ENCODE results near the gene DACT2. TPM values are rescaled to one million over a fixed set of nuclear protein-coding genes. Genes with fewer than 3 reads are reported as not detected.
"Not testable (repeated sequence)": the region's sequence is repeated elsewhere in the genome, so short reads cannot be mapped to it uniquely, and the experiment has no call there.

DACT2 gene
- total RNA-seq, 4 donors from 2014 or later = 0.27 TPM; not detected in 3

DNA sequence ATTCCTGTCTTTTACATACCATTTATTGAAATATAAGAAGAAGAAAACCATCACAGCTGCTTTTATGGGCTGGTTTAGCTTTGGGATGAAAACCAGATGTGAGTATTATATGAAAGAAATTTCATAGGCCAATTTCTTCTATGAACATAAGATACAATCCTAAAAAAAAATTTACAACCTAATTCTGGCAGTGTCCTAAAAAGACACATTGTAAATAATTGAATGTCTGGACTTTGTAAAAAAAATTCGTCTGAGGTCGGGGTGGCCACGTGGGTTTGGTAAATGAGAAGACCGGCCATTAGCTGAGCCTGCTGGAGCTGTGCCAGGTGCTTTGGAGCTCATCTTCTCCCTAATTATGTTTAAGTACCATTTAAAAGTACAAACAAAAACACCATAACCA, 26.8 kb downstream of the DACT2 start:
- TF ChIP-seq, protein P1, sequence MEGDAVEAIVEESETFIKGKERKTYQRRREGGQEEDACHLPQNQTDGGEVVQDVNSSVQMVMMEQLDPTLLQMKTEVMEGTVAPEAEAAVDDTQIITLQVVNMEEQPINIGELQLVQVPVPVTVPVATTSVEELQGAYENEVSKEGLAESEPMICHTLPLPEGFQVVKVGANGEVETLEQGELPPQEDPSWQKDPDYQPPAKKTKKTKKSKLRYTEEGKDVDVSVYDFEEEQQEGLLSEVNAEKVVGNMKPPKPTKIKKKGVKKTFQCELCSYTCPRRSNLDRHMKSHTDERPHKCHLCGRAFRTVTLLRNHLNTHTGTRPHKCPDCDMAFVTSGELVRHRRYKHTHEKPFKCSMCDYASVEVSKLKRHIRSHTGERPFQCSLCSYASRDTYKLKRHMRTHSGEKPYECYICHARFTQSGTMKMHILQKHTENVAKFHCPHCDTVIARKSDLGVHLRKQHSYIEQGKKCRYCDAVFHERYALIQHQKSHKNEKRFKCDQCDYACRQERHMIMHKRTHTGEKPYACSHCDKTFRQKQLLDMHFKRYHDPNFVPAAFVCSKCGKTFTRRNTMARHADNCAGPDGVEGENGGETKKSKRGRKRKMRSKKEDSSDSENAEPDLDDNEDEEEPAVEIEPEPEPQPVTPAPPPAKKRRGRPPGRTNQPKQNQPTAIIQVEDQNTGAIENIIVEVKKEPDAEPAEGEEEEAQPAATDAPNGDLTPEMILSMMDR (IDR thresholded peaks at IDR 0.05) = no peak
- no peak for TF ChIP-seq POLR2A (IDR thresholded peaks at IDR 0.05)
- WGBS, 2 donors = 32 to 39% methylated on average over 4 of the region's 4 CpGs
- Histone ChIP-seq H3K9me3 (no peaks in the 10 kb centered on the region), H3K4me3 (replicated peaks in 1 of 3) (no peak overlapping the region), H3K4me1 (no peaks in the 10 kb centered on the region), H3K27me3 (no peaks in the 10 kb centered on the region), H3K36me3 (no peaks in the 10 kb centered on the region), H3K27ac (no peak overlapping the region)
- intact Hi-C loops (cut with DNase I) = no loop called here
- no peak for DNase-seq

DNA sequence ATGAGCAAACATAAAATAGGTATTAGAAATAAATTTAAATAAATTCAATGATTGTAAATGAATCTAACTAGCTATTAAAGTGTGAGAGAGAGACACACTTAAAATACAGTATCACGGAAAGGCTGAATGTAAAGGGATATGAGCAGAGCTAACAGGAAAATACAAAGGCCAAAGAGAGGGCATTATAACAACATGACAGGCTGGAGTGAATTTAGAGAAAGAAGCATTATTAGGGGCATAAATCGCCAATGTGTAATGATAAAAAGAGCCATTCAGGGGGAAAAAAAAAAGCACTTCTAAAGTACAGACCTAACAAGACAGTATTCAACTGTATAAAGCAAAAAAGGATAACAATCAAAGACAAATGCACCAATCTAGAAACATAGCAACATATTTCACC, 28.1 kb downstream of the DACT2 start:
- no peak for DNase-seq
- H3K4me1 ChIP-seq = no peaks in the 10 kb centered on the region
- intact Hi-C loops (cut with DNase I) = no loop called here
- 81 to 82% methylated on average over 2 of the region's 2 CpGs for WGBS, 2 donors
- no peaks in the 10 kb centered on the region for H3K36me3 ChIP-seq
- H3K9me3 ChIP-seq = no peaks in the 10 kb centered on the region
- TF ChIP-seq, protein P1 (IDR thresholded peaks at IDR 0.05) = no peak
- TF ChIP-seq POLR2A (IDR thresholded peaks at IDR 0.05) = no peak
- H3K4me3 ChIP-seq (replicated peaks in 1 of 3) = no peak overlapping the region
- no peaks in the 10 kb centered on the region for H3K27me3 ChIP-seq
- no peak overlapping the region for H3K27ac ChIP-seq

DNA sequence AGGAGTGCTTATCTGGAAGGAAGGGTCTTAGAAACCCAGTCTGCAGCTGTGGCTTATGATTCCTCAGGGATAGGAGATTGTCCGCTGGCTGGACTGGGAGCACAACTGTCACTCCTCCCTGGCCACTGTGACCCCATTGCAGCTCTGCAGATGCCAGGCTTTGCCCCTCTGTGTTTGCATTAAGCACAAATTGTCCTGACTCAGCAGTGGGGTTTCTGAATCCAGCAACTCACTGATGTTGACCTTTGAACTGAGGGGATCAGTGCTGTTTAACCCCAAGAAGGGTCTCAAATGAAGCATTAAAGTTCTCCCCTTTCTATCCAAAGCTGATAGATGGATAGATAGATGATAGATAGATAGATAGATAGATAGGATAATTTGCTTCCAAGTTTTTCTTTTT, 29.5 kb downstream of the DACT2 start:
- intact Hi-C loops (cut with DNase I) = no loop called here
- Histone ChIP-seq H3K27ac (no peak overlapping the region), H3K4me1 (no peaks in the 10 kb centered on the region), H3K4me3 (replicated peaks in 1 of 3) (no peak overlapping the region), H3K27me3 (no peaks in the 10 kb centered on the region), H3K36me3 (no peaks in the 10 kb centered on the region), H3K9me3 (no peaks in the 10 kb centered on the region)
- no peak for DNase-seq
- TF ChIP-seq, protein P1 (IDR thresholded peaks at IDR 0.05) = no peak
- no peak for TF ChIP-seq POLR2A (IDR thresholded peaks at IDR 0.05)
- 71 to 86% methylated on average over 1 of the region's 1 CpG for WGBS, 2 donors

DNA sequence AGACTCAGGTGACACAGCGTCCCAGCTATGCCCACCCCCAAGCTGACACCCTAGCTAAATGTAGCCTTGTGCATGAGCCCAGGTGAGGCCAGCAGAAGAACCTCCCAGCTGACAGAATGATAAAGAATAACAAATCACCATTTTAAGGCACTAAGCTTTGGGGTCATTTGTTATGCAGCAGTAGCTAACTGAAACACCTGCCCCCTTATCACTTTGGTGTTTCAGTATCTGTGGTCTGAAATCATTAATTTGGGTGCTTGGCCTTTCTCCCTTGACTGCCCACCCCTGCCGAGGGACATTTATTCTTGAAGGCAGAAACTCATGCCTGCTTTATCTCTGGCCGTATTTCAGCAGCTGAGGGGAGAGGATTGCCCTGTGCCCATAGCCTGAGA, 30.0 kb downstream of the DACT2 start:
- no peaks in the 10 kb centered on the region for H3K9me3 ChIP-seq
- no peak for DNase-seq
- H3K27ac ChIP-seq = no peak overlapping the region
- H3K27me3 ChIP-seq = no peaks in the 10 kb centered on the region
- intact Hi-C loops (cut with DNase I) = no loop called here
- WGBS, 2 donors = 80 to 85% methylated on average over 3 of the region's 3 CpGs
- H3K36me3 ChIP-seq = no peaks in the 10 kb centered on the region
- TF ChIP-seq, protein P1 (IDR thresholded peaks at IDR 0.05) = no peak
- no peak for TF ChIP-seq POLR2A (IDR thresholded peaks at IDR 0.05)
- H3K4me3 ChIP-seq (replicated peaks in 1 of 3) = no peak overlapping the region
- no peaks in the 10 kb centered on the region for H3K4me1 ChIP-seq

DNA sequence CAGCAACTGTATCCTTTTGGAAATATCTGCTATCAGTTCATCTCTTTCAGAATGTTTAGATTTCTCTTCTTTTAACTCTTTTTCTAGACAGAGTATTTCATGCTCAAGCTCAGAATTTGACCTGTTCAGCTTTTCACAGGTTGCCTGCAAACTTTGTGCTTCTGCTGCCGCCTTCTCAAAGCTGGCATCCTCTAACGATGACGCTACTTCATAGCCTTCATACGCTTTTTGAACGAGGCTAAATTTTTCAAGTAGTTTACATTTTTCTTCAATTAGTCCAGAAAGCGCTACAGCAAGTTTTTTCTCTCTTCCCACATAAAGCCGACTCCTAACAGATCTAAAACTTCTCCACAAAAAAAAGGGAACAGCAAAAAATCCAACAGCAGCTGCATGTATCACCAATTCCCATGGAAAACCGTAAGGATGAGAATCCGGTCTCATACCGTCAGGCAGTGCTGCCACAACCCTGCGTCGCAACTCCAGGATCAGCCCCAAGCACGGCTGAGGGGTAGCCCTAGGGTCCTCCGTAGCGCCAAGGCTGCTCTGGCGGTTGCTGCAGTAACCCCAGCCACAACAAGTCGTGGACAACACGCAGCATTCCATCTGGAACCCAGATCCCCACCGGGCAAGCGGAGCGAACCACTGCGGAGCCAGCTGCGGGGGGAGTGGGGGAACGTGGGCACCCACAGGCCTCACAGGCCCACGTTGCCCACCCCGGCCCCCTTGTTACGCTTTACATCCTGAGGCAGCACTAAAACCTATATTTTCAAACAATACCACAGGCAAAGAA, 30.6 kb downstream of the DACT2 start:
- no peaks in the 10 kb centered on the region for H3K4me1 ChIP-seq
- no peaks in the 10 kb centered on the region for H3K27me3 ChIP-seq
- H3K9me3 ChIP-seq = no peaks in the 10 kb centered on the region
- TF ChIP-seq, protein P1 (IDR thresholded peaks at IDR 0.05) = no peak
- TF ChIP-seq POLR2A (IDR thresholded peaks at IDR 0.05) = no peak
- H3K4me3 ChIP-seq (replicated peaks in 1 of 3) = no peak overlapping the region
- no peak overlapping the region for H3K27ac ChIP-seq
- H3K36me3 ChIP-seq = no peaks in the 10 kb centered on the region
- 91 to 94% methylated on average over 19 to 22 of the region's 27 CpGs for WGBS, 2 donors
- intact Hi-C loops (cut with DNase I) = no loop called here
- DNase-seq = no peak

DNA sequence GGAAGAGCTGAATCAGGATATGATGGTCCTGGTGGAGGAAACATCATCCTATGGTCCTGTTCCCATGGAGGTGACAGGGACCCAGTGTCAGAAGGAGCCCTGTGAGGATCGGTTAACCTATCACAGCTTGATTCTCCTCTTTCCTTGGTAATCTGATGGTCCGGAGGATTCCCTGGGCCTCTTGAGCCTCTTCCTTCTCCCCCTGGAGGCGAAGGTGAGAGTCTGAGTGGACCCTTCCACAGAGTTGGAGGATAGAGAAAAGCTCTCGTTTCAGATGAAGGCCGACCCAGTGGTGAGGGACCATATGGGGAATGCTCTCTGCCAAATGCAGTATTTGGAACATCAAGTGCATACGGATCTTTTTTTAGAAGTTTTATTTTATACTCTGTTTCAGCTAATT, 32.1 kb downstream of the DACT2 start:
- 74 to 82% methylated on average over 6 of the region's 6 CpGs for WGBS, 2 donors
- not testable (repeated sequence) for H3K4me1 ChIP-seq, DNase-seq

DNA sequence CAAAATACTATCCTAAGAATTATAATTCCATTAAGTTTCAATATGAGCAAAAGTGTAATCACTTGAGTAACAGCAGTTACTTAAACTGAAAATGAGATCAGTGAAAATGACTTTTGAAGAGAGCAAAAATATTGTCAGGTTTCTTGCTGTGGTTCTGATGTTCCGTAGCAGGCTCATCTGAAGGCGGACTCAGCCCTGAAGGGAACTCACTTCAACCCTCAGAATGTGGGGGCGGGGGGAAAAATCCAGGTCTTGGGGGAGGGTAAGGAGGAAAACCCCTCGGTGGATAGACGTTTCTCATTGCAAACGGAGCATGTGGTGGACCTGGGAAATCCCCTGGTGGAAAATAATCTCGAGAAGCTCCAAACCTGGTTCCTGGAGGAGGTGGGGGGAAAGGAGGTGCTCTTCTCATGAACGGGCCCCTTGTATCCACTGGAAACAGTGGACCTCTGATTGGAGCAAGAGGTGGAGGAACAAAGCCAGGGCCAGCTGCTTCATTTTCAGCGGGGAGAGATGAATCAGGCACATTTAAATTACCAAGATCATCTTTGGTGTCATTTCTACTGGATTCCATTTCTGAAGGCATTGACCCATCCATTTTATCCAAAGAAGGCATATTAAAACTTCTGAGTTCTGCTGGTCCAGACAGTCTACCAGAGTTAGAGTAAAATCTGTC, 32.7 kb downstream of the DACT2 start:
- H3K27me3 ChIP-seq; H3K27ac ChIP-seq; H3K4me3 ChIP-seq (replicated peaks in 1 of 3); H3K36me3 ChIP-seq; intact Hi-C loops (cut with DNase I); H3K4me1 ChIP-seq; H3K9me3 ChIP-seq; DNase-seq: not testable (repeated sequence)
- WGBS, 2 donors = 70 to 82% methylated on average over 9 of the region's 9 CpGs

More for the DNA sequence above, 32.1 kb downstream of the DACT2 start:
- H3K27me3 ChIP-seq; H3K27ac ChIP-seq; H3K4me3 ChIP-seq (replicated peaks in 1 of 3); H3K36me3 ChIP-seq; H3K9me3 ChIP-seq; intact Hi-C loops (cut with DNase I): not testable (repeated sequence)

Data from thyroid gland (tissue), 4 donors.